Effector CD4-positive, alpha-beta T cell (primary cell): Measurements from ENCODE around the gene TJP2.

Source experiments
- DNase-seq: peaks from one replicate; pipeline ENCODE4 v3.0.0-alpha.2; 2020

TJP2 gene

GRCh38 chr9:69237702-69238295, 63.7 kb downstream of the TJP2 start:
- DNase-seq, result no peak

- no peak for DNase-seq
Measured at GRCh38 chr9:69243116-69243515, 69.0 kb downstream of the TJP2 start.

GRCh38 chr9:69246629-69247028, 72.6 kb downstream of the TJP2 start:
- DNase-seq, result no peak

- no peak for DNase-seq
Measured at GRCh38 chr9:69248005-69248404, 73.9 kb downstream of the TJP2 start.

GRCh38 chr9:69249337-69249736, 75.3 kb downstream of the TJP2 start:
- no peak for DNase-seq

- no peak for DNase-seq
Measured at GRCh38 chr9:69250681-69251080, 76.6 kb downstream of the TJP2 start.

GRCh38 chr9:69252436-69252835, 78.4 kb downstream of the TJP2 start:
- DNase-seq, result no peak

- no peak for DNase-seq
Measured at GRCh38 chr9:69253057-69253456, 79.0 kb downstream of the TJP2 start.

GRCh38 chr9:69254223-69254622, 80.1 kb downstream of the TJP2 start:
- no peak for DNase-seq

- DNase-seq, result no peak
Measured at GRCh38 chr9:69255591-69255990, 81.5 kb downstream of the TJP2 start.

- DNase-seq, result no peak
Measured at GRCh38 chr9:69258551-69258950, 84.5 kb downstream of the TJP2 start.

- no peak for DNase-seq
Measured at GRCh38 chr9:69260161-69260560, 86.1 kb downstream of the TJP2 start.

GRCh38 chr9:69261636-69262035, 87.6 kb downstream of the TJP2 start:
- no peak for DNase-seq

- DNase-seq, result no peak
Measured at GRCh38 chr9:69264526-69264925, 90.4 kb downstream of the TJP2 start.

GRCh38 chr9:69265891-69266290, 91.8 kb downstream of the TJP2 start:
- no peak for DNase-seq

GRCh38 chr9:69272212-69272611, 98.1 kb downstream of the TJP2 start:
- DNase-seq, result no peak

- no peak for DNase-seq
Measured at GRCh38 chr9:69273161-69273560, 99.1 kb downstream of the TJP2 start.

- DNase-seq, result no peak
Measured at GRCh38 chr9:69276775-69277174, 102.7 kb downstream of the TJP2 start.

GRCh38 chr9:69279084-69279731, 105.1 kb downstream of the TJP2 start:
- DNase-seq, result no peak

- no peak for DNase-seq
Measured at GRCh38 chr9:69279733-69280132, 105.7 kb downstream of the TJP2 start.

- no peak for DNase-seq
Measured at GRCh38 chr9:69283003-69283402, 108.9 kb downstream of the TJP2 start.

GRCh38 chr9:69292078-69292477, 118.0 kb downstream of the TJP2 start:
- no peak for DNase-seq

GRCh38 chr9:69293156-69293555, 119.1 kb downstream of the TJP2 start:
- no peak for DNase-seq

GRCh38 chr9:69295872-69296552, 121.9 kb downstream of the TJP2 start:
- no peak for DNase-seq
